ENCODE results near the gene NLRP12.
"Not testable (repeated sequence)": the region's sequence is repeated elsewhere in the genome, so short reads cannot be mapped to it uniquely, and the experiment has no call there.

GRCh38 chr19:53838446-53838845 is 14.3 kb upstream of the NLRP12 start:
- TF ChIP-seq POLR2AphosphoS5 (IDR thresholded peaks at IDR 0.05; ENCODE audit: borderline replicate concordance, low read depth, low read length); EZH2 (IDR thresholded peaks at IDR 0.05): not testable (repeated sequence)

All from SK-N-MC (cell line).